Endothelial cell of umbilical vein (primary cell): ENCODE results near the gene PAK5.

ENCODE experiments used
- CTCF ChIP-seq, 2 donors: IDR thresholded peaks; 1 replicate in 1 of 2; 2 replicates in 1 of 2; pipeline ENCODE4 v1.5.1; 2011; ENCODE audit warnings: low read length in 2 of 2, mild to moderate bottlenecking in 2 of 2, moderate library complexity in 2 of 2, control low read depth in 1 of 2, inconsistent platforms in 1 of 2, low read depth in 1 of 2; ENCODE audit not compliant: insufficient read depth in 1 of 2; ENCODE audit errors: extremely low read depth in 1 of 2
- EZH2 ChIP-seq: IDR thresholded peaks from 2 replicates; pipeline ENCODE4 v1.6.1; 2012; ENCODE audit warnings: borderline replicate concordance, low read depth, mild to moderate bottlenecking, moderate library complexity, low read length, inconsistent platforms; ENCODE audit not compliant: severe bottlenecking
- GATA2 ChIP-seq: IDR thresholded peaks from 2 replicates; pipeline ENCODE4 v1.7.0; 2011; ENCODE audit warnings: low read depth, mild to moderate bottlenecking, moderate library complexity, mixed read lengths, low read length; ENCODE audit not compliant: insufficient read length, insufficient read depth
- JUN ChIP-seq: IDR thresholded peaks from 2 replicates; pipeline ENCODE4 v1.6.1; 2011; ENCODE audit warnings: borderline replicate concordance, low read depth; ENCODE audit not compliant: insufficient read length, insufficient read depth
- MYC ChIP-seq: IDR thresholded peaks from one replicate; pipeline ENCODE4 v1.6.1; 2011; ENCODE audit warnings: mild to moderate bottlenecking, low read depth, low read length
- POLR2A ChIP-seq: IDR thresholded peaks from 2 replicates; pipeline ENCODE4 v1.6.1; 2012; ENCODE audit warnings: low read depth, mild to moderate bottlenecking, control low read depth, low read length
- POLR2AphosphoS5 ChIP-seq: IDR thresholded peaks from 2 replicates; pipeline ENCODE4 v1.6.1; 2012; ENCODE audit warnings: low read depth, mild to moderate bottlenecking, control low read depth, low read length, moderate library complexity; ENCODE audit not compliant: insufficient read depth
- TF ChIP-seq, protein P1 (sequence below): IDR thresholded peaks from 2 replicates; pipeline ENCODE4 v1.6.1; 2011; ENCODE audit not compliant: insufficient read depth, insufficient read length

DNA sequence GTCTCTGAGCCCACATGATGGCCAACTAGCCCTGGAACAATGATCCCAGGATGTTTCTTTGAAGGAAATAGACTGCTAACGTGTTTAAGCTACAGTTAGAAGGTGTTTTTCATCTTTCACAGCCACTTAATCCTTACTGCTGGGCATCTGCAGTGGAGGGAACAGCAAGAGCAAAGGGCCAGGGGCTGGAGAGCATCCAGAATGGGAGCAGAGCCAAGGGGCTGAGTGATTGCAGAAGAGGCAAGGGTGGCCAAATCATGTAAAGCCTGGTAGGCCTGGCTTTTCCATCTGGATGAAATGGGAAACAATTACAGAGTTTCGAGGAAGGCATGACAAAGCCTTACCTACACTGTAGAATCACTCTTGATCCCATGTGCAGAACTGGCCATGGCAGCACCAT is 343.2 kb downstream of the PAK5 start:
- no peak for TF ChIP-seq POLR2A
- no peak for TF ChIP-seq CTCF (IDR thresholded peaks at IDR 0.05; ENCODE audit: extremely low read depth in 1 of 2, insufficient read depth in 1 of 2, low read depth in 1 of 2, low read length in 2 of 2)
- TF ChIP-seq JUN: no peak
- no peak for TF ChIP-seq EZH2
- TF ChIP-seq, protein P1, sequence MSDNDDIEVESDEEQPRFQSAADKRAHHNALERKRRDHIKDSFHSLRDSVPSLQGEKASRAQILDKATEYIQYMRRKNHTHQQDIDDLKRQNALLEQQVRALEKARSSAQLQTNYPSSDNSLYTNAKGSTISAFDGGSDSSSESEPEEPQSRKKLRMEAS: no peak
- TF ChIP-seq MYC: no peak
- TF ChIP-seq GATA2: no peak
- no peak for TF ChIP-seq POLR2AphosphoS5
